ENCODE results near the gene RILPL2. TPM values are rescaled to one million over a fixed set of nuclear protein-coding genes. Genes with fewer than 3 reads are reported as not detected.
"Not testable (repeated sequence)": the region's sequence is repeated elsewhere in the genome, so short reads cannot be mapped to it uniquely, and the experiment has no call there.

RILPL2 gene
- total RNA-seq, 1 donor from 2014 or later, result 4.2 TPM

DNA sequence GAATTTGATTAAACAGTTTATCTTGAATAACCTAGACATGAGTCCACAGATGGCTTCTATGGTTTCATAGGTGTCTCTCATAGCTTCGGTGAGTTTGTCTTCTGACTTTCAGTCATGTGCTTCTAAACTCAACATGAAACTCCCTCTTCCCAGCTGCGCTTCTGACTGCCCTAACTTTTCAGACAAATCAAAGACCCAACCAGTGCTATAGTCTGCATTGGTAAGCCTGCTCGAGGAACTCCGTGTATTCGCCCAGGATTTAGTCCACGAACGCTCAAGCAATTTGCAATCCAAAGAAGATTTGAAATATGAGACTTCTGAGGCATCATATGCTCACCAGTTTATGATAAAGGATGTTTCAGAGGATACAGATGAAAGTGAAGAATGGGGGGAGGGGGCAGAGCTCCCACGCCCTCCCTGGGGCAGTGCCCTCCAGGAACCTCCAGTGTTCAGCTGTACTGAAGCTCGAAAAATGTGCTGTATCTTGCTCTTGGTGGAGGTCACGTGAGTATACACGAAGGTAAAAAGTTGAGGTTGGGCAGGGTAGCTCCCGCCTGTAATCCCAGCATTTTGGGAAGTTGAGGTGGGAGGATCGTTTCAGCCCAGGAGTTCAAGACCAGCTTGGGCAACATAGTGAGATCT lies 5.2 kb upstream of the RILPL2 start:
- no peaks in the 10 kb centered on the region for H3K27me3 Mint-ChIP-seq (ENCODE audit: low read depth)
- no peak for DNase-seq (ENCODE audit: low spot score)
- TF ChIP-seq, protein P1, sequence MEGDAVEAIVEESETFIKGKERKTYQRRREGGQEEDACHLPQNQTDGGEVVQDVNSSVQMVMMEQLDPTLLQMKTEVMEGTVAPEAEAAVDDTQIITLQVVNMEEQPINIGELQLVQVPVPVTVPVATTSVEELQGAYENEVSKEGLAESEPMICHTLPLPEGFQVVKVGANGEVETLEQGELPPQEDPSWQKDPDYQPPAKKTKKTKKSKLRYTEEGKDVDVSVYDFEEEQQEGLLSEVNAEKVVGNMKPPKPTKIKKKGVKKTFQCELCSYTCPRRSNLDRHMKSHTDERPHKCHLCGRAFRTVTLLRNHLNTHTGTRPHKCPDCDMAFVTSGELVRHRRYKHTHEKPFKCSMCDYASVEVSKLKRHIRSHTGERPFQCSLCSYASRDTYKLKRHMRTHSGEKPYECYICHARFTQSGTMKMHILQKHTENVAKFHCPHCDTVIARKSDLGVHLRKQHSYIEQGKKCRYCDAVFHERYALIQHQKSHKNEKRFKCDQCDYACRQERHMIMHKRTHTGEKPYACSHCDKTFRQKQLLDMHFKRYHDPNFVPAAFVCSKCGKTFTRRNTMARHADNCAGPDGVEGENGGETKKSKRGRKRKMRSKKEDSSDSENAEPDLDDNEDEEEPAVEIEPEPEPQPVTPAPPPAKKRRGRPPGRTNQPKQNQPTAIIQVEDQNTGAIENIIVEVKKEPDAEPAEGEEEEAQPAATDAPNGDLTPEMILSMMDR (IDR thresholded peaks at IDR 0.05), result no peak
- H3K36me3 Mint-ChIP-seq (ENCODE audit: low read depth), result no peaks in the 10 kb centered on the region
- H3K9me3 Mint-ChIP-seq (ENCODE audit: low read depth), result no peaks in the 10 kb centered on the region
- H3K4me1 Mint-ChIP-seq (ENCODE audit: low read depth), result peaks cover 22% of the 10 kb centered on the region
- no peak overlapping the region for H3K4me3 Mint-ChIP-seq (ENCODE audit: unreplicated experiment)
- no peak overlapping the region for H3K27ac Mint-ChIP-seq (ENCODE audit: unreplicated experiment)

DNA sequence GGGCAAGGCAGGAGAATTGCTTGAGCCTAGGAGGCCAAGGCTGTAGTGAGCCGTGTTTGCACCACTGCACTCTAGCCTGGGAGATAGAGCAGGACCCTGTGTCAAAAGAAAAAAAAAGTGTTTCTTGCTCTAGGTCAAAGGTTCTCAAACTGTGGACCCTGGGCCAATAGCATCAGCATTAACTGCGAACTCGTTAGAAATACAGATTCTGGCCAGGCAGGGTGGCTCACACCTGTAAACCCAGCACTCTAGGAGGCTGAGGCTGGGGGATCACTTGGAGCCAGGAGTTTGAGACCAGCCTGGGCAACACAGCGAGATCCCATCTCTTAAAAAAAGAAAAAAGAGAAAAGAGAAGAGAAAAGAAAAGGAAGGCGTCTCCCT lies 858 bp downstream of the RILPL2 start:
- no peaks in the 10 kb centered on the region for H3K27me3 Mint-ChIP-seq (ENCODE audit: low read depth)
- H3K27ac Mint-ChIP-seq (ENCODE audit: unreplicated experiment), result no peak overlapping the region
- H3K36me3 Mint-ChIP-seq (ENCODE audit: low read depth), result no peaks in the 10 kb centered on the region
- TF ChIP-seq, protein P1 (IDR thresholded peaks at IDR 0.05), result no peak
- no peak for DNase-seq (ENCODE audit: low spot score)
- H3K4me3 Mint-ChIP-seq (ENCODE audit: unreplicated experiment), result peak overlapping the region; percentile 95
- peaks cover 24% of the 10 kb centered on the region for H3K4me1 Mint-ChIP-seq (ENCODE audit: low read depth)
- H3K9me3 Mint-ChIP-seq (ENCODE audit: low read depth), result no peaks in the 10 kb centered on the region

DNA sequence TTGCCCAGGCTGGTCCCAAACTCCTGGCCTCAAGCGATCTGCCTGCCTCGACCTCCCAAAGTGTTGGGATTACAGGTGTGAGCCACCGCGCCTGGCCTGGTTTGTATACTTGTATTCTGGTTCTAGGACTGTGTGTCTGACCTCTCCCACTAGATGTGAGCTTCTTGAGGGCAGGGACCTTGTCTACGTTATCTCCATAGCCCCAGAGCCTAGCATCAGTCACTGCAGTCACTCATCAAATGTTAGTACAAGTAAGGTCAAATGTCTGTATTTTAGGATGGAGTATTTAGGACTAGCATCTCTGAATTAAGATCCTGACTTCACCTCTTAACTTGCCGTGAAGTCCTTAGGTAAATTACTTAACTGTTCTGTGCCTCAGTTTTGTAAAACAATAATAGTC lies 2.9 kb downstream of the RILPL2 start:
- Mint-ChIP-seq H3K4me3 (ENCODE audit: unreplicated experiment) (no peak overlapping the region), H3K27me3 (ENCODE audit: low read depth) (no peaks in the 10 kb centered on the region), H3K9me3 (ENCODE audit: low read depth) (no peaks in the 10 kb centered on the region), H3K27ac (ENCODE audit: unreplicated experiment) (no peak overlapping the region), H3K4me1 (ENCODE audit: low read depth) (peaks cover 24% of the 10 kb centered on the region), H3K36me3 (ENCODE audit: low read depth) (no peaks in the 10 kb centered on the region)
- DNase-seq (ENCODE audit: low spot score), result no peak
- TF ChIP-seq, protein P1 (IDR thresholded peaks at IDR 0.05), result no peak

DNA sequence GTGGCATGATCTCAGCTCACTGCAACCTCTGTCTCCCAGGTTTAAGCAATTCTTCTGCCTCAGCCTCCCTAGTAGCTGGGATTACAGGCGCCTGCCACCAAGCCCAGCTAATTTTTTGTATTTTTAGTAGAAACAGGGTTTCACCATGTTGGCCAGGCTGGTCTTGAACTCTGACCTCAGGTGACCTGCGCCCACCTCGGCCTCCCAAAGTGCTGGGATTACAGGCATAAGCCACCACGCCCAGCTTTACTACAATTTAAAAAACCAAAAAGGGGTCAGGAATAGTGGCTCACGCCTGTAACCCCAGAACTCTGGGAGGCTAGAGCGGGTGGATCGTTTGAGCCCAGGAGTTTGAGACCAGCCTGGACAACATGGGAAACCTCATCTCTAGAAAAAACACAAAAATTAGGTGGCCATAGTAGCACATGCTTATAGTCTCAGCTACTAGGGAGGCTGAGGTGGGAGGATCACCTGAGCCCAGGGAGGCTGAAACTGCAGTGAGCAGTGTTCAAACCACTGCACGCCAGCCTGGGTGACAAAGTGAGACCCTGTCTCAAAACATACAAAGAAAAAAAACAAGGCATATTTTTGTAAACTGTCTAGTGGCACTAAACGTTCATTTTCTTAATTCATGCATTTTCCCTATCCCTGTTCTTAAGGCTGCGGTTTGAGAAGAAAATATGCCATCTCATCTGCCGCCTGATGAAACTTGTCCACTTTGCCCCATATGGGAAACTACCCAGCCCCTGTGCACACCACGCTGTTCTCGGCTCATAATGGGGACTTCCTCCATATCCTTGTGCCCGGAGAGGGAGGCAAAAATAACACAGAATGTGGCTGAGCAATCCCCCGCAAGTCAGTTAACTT lies 4.3 kb downstream of the RILPL2 start:
- not testable (repeated sequence) for H3K36me3 Mint-ChIP-seq (ENCODE audit: low read depth); H3K9me3 Mint-ChIP-seq (ENCODE audit: low read depth); DNase-seq (ENCODE audit: low spot score); H3K27me3 Mint-ChIP-seq (ENCODE audit: low read depth)
- Mint-ChIP-seq H3K4me3 (ENCODE audit: unreplicated experiment) (peak overlapping the region; percentile 17), H3K4me1 (ENCODE audit: low read depth) (peaks cover 24% of the 10 kb centered on the region), H3K27ac (ENCODE audit: unreplicated experiment) (peak overlapping the region; percentile 64)

DNA sequence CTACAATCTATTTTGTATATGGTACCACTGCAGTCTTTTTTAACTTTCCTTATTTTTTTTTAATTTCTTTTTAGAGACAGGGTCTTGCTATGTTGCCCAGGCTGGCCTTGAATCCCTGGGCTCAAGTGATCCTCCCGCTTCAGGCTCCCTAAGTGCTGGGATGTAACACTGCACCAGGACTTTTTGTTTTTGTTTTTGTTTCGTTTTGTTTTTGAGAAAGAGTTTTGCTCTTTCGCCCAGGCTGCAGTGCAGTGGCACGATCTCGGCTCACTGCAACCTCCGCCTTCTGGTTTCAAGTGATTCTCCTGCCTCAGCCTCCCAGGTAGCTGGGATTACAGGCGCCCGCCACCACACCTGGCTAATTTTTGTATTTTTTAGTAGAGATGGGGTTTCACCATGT lies 7.4 kb downstream of the RILPL2 start:
- not testable (repeated sequence) for DNase-seq (ENCODE audit: low spot score); H3K4me1 Mint-ChIP-seq (ENCODE audit: low read depth); H3K9me3 Mint-ChIP-seq (ENCODE audit: low read depth); H3K4me3 Mint-ChIP-seq (ENCODE audit: unreplicated experiment); H3K27me3 Mint-ChIP-seq (ENCODE audit: low read depth); H3K36me3 Mint-ChIP-seq (ENCODE audit: low read depth); H3K27ac Mint-ChIP-seq (ENCODE audit: unreplicated experiment)

DNA sequence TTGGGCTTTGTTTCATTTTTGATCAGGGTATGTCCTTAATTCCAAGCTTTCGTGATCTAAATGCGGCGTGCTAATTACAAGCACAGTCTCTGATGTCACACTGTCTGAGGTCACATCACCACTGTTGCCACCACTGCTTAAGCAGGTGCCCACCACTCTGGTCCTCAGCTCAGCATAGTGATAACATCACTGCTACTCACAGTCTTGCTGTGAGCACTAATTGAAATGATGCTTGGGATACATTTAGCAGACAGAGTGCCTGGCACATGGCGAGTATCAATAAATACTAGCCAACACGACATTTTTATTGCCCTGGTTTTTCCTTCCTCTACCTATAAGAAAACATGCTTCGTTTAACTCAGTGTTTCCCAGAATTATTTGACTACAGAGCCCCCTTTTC lies 7.9 kb downstream of the RILPL2 start:
- Mint-ChIP-seq H3K9me3 (ENCODE audit: low read depth) (no peaks in the 10 kb centered on the region), H3K36me3 (ENCODE audit: low read depth) (peaks cover 1% of the 10 kb centered on the region), H3K4me3 (ENCODE audit: unreplicated experiment) (no peak overlapping the region), H3K27me3 (ENCODE audit: low read depth) (no peaks in the 10 kb centered on the region), H3K4me1 (ENCODE audit: low read depth) (peaks cover 6% of the 10 kb centered on the region), H3K27ac (ENCODE audit: unreplicated experiment) (no peak overlapping the region)
- TF ChIP-seq, protein P1 (IDR thresholded peaks at IDR 0.05), result no peak
- no peak for DNase-seq (ENCODE audit: low spot score)

All from chondrocyte (in vitro differentiated cells).